DMS153 treated with DMSO at 0.1 percent for 48 hours (cell line): ENCODE data around the gene CCR8.

Experiments
- DNase-seq: peaks from one replicate; lab custom pipeline; 2025; ENCODE audit not compliant: unreplicated experiment; lab: John Stamatoyannopoulos, UW

Gene CCR8

GRCh38 chr3:39329493-39329892, at the start of gene CCR8:
TSS of gene CCR8 (plus strand) at chr3:39329709. CDS start at chr3:39332332, 2,623 bp downstream.
- DNase-seq, result no peak

- DNase-seq, result no peak
These were observed 49.6 kb upstream of the CCR8 start, which contains the start of gene CX3CR1 for GRCh38 chr3:39279745-39280517. TSS of gene CX3CR1 (minus strand) at chr3:39280036. CDS start at chr3:39266509, 13,527 bp downstream.

- DNase-seq, result no peak
These were observed 48.9 kb upstream of the CCR8 start for GRCh38 chr3:39280571-39280970.

- DNase-seq, result no peak
These were observed 48.0 kb upstream of the CCR8 start for GRCh38 chr3:39281533-39281932.

GRCh38 chr3:39282057-39282456, 47.5 kb upstream of the CCR8 start:
- no peak for DNase-seq

- no peak for DNase-seq
These were observed 45.0 kb upstream of the CCR8 start for GRCh38 chr3:39284457-39284881.

GRCh38 chr3:39285332-39285731, 44.2 kb upstream of the CCR8 start:
- no peak for DNase-seq

- DNase-seq, result no peak
These were observed 42.7 kb upstream of the CCR8 start for GRCh38 chr3:39286771-39287170.

- no peak for DNase-seq
These were observed 42.0 kb upstream of the CCR8 start for GRCh38 chr3:39287216-39288164.

- DNase-seq, result peak; percentile 18
These were observed 41.2 kb upstream of the CCR8 start for GRCh38 chr3:39288300-39288808.

GRCh38 chr3:39289107-39289506, 40.4 kb upstream of the CCR8 start:
- DNase-seq, result no peak

GRCh38 chr3:39290255-39290654, 39.3 kb upstream of the CCR8 start:
- no peak for DNase-seq

GRCh38 chr3:39291903-39292329, 37.6 kb upstream of the CCR8 start:
- no peak for DNase-seq

- DNase-seq, result no peak
These were observed 36.5 kb upstream of the CCR8 start for GRCh38 chr3:39292961-39293360.

- no peak for DNase-seq
These were observed 34.9 kb upstream of the CCR8 start for GRCh38 chr3:39294446-39295183.

- DNase-seq, result no peak
These were observed 34.2 kb upstream of the CCR8 start for GRCh38 chr3:39295184-39295775.

GRCh38 chr3:39296197-39297077, 33.1 kb upstream of the CCR8 start:
- DNase-seq, result no peak

- no peak for DNase-seq
These were observed 30.2 kb upstream of the CCR8 start for GRCh38 chr3:39299279-39299678.

GRCh38 chr3:39302178-39302577, 27.3 kb upstream of the CCR8 start:
- DNase-seq, result no peak
